HK-2 (cell line): Measurements from ENCODE around the gene SKIC8.

Experiments
- DNase-seq: peaks from one replicate; pipeline ENCODE4 v3.0.0-alpha.2; 2018; ENCODE audit not compliant: unreplicated experiment

The SKIC8 gene

GRCh38 chr15:78322243-78322642 is 22.8 kb upstream of the SKIC8 start:
- no peak for DNase-seq

- no peak for DNase-seq
Measured at GRCh38 chr15:78321786-78322185, 22.4 kb upstream of the SKIC8 start.

- DNase-seq, result no peak
Measured at GRCh38 chr15:78321041-78321570, 21.7 kb upstream of the SKIC8 start.

GRCh38 chr15:78320183-78320582 is 20.8 kb upstream of the SKIC8 start:
- no peak for DNase-seq

- no peak for DNase-seq
Measured at GRCh38 chr15:78319588-78319987, 20.2 kb upstream of the SKIC8 start.

GRCh38 chr15:78317145-78317836 is 17.9 kb upstream of the SKIC8 start:
- DNase-seq, result no peak

- no peak for DNase-seq
Measured at GRCh38 chr15:78316283-78317083, 17.1 kb upstream of the SKIC8 start.

- DNase-seq, result no peak
Measured at GRCh38 chr15:78315686-78316282, 16.4 kb upstream of the SKIC8 start.

GRCh38 chr15:78314181-78314581 is 14.8 kb upstream of the SKIC8 start:
- DNase-seq, result no peak

- DNase-seq, result no peak
Measured at GRCh38 chr15:78313383-78313782, 14.0 kb upstream of the SKIC8 start.

- DNase-seq, result no peak
Measured at GRCh38 chr15:78312957-78313356, 13.5 kb upstream of the SKIC8 start.

- DNase-seq, result no peak
Measured at GRCh38 chr15:78312536-78312935, 13.1 kb upstream of the SKIC8 start.

- no peak for DNase-seq
Measured at GRCh38 chr15:78311292-78311691, 11.9 kb upstream of the SKIC8 start.

GRCh38 chr15:78308422-78309032 is 9.1 kb upstream of the SKIC8 start:
- DNase-seq, result peak; percentile 53

- DNase-seq, result no peak
Measured at GRCh38 chr15:78307976-78308375, 8.6 kb upstream of the SKIC8 start.

GRCh38 chr15:78306176-78306774 is 6.9 kb upstream of the SKIC8 start:
- DNase-seq, result no peak

GRCh38 chr15:78304216-78305066 is 5.0 kb upstream of the SKIC8 start:
- no peak for DNase-seq

GRCh38 chr15:78302579-78303312 is 3.3 kb upstream of the SKIC8 start:
- DNase-seq, result no peak

- DNase-seq, result no peak
Measured at GRCh38 chr15:78301828-78302227, 2.4 kb upstream of the SKIC8 start.

GRCh38 chr15:78301326-78301725 is 1.9 kb upstream of the SKIC8 start:
- no peak for DNase-seq
